Fibroblast of skin of scalp (primary cell): ENCODE results near the gene MICU2.

Experiments
- DNase-seq: peaks from one replicate; pipeline ENCODE4 v3.0.0-alpha.2; 2013

Gene MICU2

GRCh38 chr13:21481359-21481758 lies 122.6 kb downstream of the MICU2 start:
- no peak for DNase-seq

DNA sequence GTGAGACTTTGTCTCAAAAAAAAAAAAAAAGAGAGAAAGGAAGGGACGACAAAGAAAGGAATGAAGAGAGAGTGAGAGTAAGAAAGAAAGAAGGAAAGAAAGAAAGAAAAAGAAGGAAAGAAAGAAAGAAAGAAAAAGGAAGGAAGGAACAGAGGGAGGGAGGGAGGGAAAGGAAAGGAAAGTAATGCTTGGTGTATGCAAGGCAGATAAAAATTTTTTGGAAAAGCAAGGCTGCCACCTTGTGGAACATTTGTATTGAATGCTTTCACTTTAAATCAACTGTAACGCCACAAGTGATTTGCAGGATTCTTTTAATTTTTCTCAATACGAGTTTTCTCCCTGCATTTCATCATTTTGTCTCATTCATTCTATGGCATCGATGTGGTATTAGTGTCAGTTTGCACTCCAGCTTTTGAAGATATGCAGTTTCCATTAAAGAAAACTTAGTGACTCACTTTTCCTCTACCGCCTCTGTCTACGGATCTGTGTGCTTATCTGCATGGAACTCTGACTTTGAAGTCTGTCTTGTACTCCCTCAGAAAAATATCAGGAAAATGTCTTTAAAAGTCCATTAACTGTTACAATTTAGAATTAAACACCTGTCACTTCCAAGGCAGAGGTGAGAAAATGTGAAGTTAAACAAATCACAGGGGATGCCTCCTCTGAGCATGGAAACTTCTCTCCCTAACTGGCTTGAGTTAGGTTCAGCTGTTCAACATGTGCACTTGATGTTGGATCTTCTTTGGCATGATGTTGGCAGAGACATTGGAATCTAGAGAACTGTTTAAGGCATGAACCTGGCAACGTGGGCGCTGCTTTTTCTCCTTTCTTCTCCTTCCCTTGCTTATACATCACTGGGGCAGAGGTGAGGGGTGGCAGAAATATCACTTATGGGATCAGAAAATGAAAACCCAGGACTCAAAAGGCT lies 124.8 kb downstream of the MICU2 start:
- DNase-seq: peak; percentile 80

GRCh38 chr13:21476893-21477472 lies 127.0 kb downstream of the MICU2 start:
- DNase-seq: peak; percentile 80

DNA sequence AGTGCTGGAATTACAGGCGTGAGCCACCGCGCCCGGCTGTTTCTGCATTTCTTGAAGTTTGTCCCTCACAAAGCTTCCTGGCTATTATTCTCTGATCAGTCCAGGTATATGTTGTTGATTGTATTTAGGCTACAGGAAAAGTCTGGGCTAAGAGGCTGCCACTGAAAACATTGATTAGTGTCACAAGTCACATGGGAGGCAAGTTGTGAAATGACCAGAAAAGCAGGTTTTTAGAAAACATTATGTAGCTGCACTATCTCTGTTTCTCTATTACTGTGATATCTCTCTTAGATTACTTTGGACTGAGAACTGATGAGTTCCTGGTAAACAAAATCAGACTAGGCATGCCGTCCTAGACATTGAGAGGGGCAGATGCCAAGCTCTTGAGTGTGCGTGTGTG lies 128.9 kb downstream of the MICU2 start:
- no peak for DNase-seq

DNA sequence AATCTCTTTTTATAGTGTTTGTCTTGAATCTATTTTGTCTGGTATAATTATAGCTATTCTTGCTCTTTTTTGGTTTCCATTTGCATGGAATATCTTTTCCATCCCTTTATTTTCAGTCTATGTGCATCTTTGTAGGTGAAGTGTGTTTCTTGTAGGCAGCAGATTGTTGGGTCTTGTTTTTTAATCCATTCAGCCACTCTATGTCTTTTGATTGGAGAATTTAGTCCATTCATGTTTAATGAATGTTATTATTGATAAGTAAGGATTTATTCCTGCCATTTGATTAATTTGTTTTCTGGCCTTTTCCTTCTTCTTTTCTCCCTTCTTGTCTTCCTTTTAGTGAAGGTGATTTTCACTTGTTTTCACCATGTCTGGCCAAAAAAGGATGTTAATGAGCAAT lies 133.2 kb downstream of the MICU2 start:
- DNase-seq: no peak

DNA sequence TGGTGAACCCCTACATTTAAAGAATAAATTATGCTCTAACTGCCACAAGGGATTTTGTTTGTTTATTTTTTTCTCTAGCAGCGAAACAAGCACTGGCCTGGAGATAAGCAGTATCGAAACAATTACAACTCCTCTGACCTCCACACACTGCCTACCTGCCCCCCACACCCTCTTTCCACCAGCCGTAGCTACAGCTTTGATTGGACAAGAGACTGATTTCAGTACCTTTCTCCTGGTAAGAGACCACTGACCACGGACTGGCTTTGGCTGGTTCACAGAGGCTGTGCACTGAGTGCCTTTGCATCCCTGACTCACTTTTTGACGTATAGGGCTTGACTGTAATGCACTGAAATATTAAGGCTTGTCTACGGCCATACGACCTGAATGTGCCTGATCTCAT lies 137.4 kb downstream of the MICU2 start:
- no peak for DNase-seq

- no peak for DNase-seq
These were observed 138.2 kb downstream of the MICU2 start for GRCh38 chr13:21465710-21466160.

GRCh38 chr13:21463424-21463823 lies 140.5 kb downstream of the MICU2 start:
- DNase-seq: no peak

DNA sequence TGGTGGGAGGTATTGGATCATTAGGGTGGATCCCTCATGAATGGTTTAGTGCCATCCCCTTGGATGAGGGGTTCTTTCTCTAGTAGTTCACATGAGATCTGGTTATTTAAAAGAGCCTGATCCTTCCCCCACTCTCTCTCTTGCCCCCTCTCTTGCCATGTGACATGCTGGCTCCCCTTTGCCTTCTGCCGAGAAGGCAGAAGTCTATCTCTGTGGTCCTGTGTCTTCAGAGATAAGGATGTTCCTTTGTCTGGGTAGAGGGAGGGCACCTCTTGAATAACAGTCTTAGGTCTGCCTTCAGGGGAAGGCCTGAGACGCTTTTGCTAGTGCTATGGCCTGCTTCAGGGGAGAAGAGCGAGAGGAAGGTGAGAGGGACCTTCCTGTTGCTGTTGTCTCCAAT lies 142.8 kb downstream of the MICU2 start:
- no peak for DNase-seq

GRCh38 chr13:21458813-21459701 lies 144.9 kb downstream of the MICU2 start, which contains the start of gene ZDHHC20:
TSS of gene ZDHHC20 (minus strand) at chr13:21459303. CDS start at chr13:21459171, 132 bp downstream.
- peak; percentile 89 for DNase-seq

DNA sequence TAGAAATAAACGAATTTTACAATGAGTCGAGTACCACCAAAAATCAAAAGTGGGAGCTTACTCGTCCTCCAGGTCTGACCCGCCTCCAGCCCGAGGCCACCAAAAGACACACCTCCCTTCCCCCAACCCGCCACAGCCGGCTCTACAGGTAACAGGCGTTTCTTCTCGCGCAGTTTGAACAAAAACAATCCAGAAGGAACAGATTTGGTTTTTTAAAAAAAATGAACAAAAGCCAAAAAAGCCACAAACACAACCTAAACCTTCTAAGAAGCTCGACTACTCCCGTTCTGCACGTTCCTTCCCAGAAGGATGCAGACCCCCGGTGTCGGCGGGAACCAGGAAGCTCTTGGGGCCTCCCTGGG lies 145.5 kb downstream of the MICU2 start:
- no peak for DNase-seq

GRCh38 chr13:21453387-21454081 lies 150.4 kb downstream of the MICU2 start:
- DNase-seq: peak; percentile 20

- DNase-seq: no peak
These were observed 153.0 kb downstream of the MICU2 start for GRCh38 chr13:21450936-21451335.

DNA sequence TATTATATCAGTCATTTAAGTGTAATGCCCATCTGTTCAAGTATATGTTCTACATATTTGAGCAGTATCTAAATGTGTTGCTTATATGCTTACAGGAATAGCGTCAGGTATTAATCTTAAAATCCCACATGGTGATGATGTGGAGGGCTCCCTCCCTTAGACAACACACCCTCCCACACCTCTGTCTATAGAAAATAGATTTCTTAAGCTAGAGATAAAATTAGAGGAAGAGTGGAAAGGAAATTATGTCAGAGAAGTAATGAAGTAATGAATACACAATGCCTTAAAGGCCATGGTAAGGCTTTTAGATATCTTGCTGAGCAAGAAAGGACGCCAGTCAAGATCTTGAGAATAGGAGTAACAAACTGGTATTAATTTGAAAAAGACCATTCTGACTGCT lies 157.3 kb downstream of the MICU2 start:
- no peak for DNase-seq

DNA sequence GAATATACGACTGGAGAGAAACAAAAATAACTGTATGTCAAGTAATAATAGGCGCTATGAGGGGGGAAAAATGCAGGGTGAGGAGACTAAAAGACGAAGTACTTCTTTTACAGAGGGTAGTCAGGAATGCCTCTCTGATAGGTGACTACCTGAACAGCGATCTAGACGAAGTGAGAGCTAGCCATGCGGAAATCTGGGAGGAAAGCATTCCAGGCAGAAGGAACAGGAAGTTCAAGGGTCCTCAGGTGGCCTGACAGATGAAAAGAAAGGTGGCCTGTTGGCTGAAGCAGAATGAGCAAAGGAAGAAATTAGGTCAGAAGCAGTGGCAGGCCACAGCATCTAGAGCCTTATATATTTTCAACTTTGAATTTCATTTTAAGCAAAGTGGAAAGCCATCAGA lies 158.2 kb downstream of the MICU2 start:
- DNase-seq: no peak

DNA sequence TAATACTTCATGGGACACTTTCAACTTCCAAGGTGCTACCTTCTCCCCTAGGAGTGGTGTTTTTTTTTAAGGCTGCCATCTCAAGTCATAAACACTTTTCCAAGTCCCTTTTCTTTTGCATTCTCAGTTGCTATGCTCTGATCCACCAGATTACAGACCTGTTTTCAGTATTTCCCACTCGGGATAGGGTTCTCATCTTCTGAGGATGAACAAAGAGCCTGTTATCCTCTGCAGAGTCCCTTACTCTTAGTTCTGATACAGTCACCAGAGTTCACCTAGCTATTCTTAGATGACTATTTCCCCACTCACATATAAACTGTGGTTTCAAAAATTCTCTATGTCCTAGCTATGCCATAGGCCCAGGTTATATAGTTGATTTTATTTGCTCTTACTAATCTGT lies 160.8 kb downstream of the MICU2 start:
- DNase-seq: no peak
